BLaER1 treated with 17β-estradiol and CSF1 and Interleukin-3, amounts not matched to agents 10 nM and 100 nM (cell line): ENCODE results near the gene PRAME.

ENCODE experiments used
- H3K27ac ChIP-seq, 11 experiments: shearing (Covaris generic); formaldehyde crosslinking; 2 replicates each; pipeline ENCODE4 v1.8.1; 2022
- H3K27me3 ChIP-seq, 11 experiments: shearing (Covaris generic); formaldehyde crosslinking; 2 replicates each; pipeline ENCODE4 v1.8.1; 2022
- H3K36me3 ChIP-seq, 11 experiments: shearing (Covaris generic); formaldehyde crosslinking; 2 replicates each; pipeline ENCODE4 v1.8.1; 2022
- H3K4me1 ChIP-seq, 10 experiments: shearing (Covaris generic); formaldehyde crosslinking; 2 replicates each; pipeline ENCODE4 v1.8.1; 2022
- H3K4me2 ChIP-seq, 11 experiments: shearing (Covaris generic); formaldehyde crosslinking; 2 replicates each; pipeline ENCODE4 v1.8.1; 2022
- H3K4me3 ChIP-seq, 10 experiments: shearing (Covaris generic); formaldehyde crosslinking; 2 replicates each; pipeline ENCODE4 v1.8.1; 2022
- H3K9ac ChIP-seq, 11 experiments: shearing (Covaris generic); formaldehyde crosslinking; 2 replicates each; pipeline ENCODE4 v1.8.1; 2022
- H3K9me3 ChIP-seq, 11 experiments: shearing (Covaris generic); formaldehyde crosslinking; replicated peaks in 1 of 11; 2 replicates each; pipeline ENCODE4 v1.8.1; 2022
- H4K20me1 ChIP-seq, 11 experiments: shearing (Covaris generic); formaldehyde crosslinking; 2 replicates each; pipeline ENCODE4 v1.8.1; 2022
- Cebpa-rat ChIP-seq, 11 experiments: shearing (Covaris generic); IDR thresholded peaks; 2 replicates each; pipeline ENCODE4 v1.8.1; 2022

PRAME gene

GRCh38 chr22:22595001-22595835 lies 36.2 kb upstream of the PRAME start:
- Histone ChIP-seq H3K27ac (no peak overlapping the region), H4K20me1 (no peaks in the 10 kb centered on the region), H3K9ac (peak overlapping the region in 1 of 11 experiments; percentile 14; a peak in 1 of 22 replicates), H3K36me3 (no peaks in the 10 kb centered on the region), H3K9me3 (peaks cover 0 to 8% (median 0%) of the 10 kb centered on the region in 11 experiments; a peak in 2 of 22 replicates), H3K27me3 (no peaks in the 10 kb centered on the region), H3K4me1 (peaks cover 0 to 41% (median 32%) of the 10 kb centered on the region in 10 experiments; a peak in 18 of 20 replicates), H3K4me3 (no peak overlapping the region), H3K4me2 (no peak overlapping the region)
- no peak for TF ChIP-seq Cebpa-rat (IDR thresholded peaks at IDR 0.05)

DNA sequence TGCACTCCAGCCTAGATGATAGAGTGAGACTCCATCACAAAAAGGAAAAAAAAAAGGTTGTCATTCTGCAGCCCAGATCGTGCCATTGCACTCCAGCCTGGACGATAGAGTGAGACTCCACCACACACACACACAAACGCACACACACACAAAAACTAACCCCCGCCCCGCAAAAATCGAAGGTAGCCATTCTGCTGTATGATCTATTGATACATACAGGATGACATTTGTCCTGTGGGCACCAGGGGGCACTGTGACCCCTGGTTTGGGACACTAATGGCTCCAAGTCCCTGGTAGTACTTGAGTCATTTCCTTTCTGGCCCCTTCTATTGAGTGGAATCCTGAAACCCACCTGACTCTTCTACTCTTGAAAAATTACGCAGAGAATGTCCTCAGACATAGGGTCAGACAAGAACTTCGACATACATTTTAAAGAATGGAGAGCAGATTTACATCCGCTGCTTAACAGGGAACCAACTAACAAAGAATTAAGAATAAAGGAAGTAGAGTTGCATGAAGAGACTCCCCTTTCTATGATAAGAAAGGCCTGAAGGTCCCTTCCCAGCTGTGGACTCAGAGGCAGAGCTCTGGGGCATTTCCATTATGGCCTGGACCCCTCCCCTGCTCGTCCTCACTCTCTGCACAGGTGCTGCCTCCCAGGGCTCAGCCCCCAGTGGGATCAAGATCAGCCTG lies 35.0 kb upstream of the PRAME start:
- Histone ChIP-seq H3K27me3 (no peaks in the 10 kb centered on the region), H3K9ac (no peak overlapping the region)

GRCh38 chr22:22593250-22593649 lies 34.2 kb upstream of the PRAME start:
- Histone ChIP-seq H4K20me1 (no peaks in the 10 kb centered on the region), H3K36me3 (no peaks in the 10 kb centered on the region), H3K4me1 (peaks cover 0 to 32% (median 23%) of the 10 kb centered on the region in 10 experiments; a peak in 16 of 20 replicates), H3K4me3 (no peak overlapping the region), H3K9me3 (peaks cover 0 to 8% (median 0%) of the 10 kb centered on the region in 11 experiments; a peak in 2 of 22 replicates), H3K27ac (no peak overlapping the region), H3K9ac (no peak overlapping the region), H3K27me3 (no peaks in the 10 kb centered on the region), H3K4me2 (no peak overlapping the region)
- TF ChIP-seq Cebpa-rat (IDR thresholded peaks at IDR 0.05) = no peak

More for the DNA sequence above, 35.0 kb upstream of the PRAME start:
- Histone ChIP-seq H3K4me3 (no peak overlapping the region), H3K27ac (no peak overlapping the region), H3K4me1 (peaks cover 0 to 32% (median 23%) of the 10 kb centered on the region in 10 experiments; a peak in 18 of 20 replicates), H3K9me3 (peaks cover 0 to 8% (median 0%) of the 10 kb centered on the region in 11 experiments; a peak in 2 of 22 replicates), H4K20me1 (no peaks in the 10 kb centered on the region), H3K4me2 (peak overlapping the region in 4 of 11 experiments; percentile 6 to 33 (median 14); a peak in 4 of 22 replicates), H3K36me3 (no peaks in the 10 kb centered on the region)
- TF ChIP-seq Cebpa-rat (IDR thresholded peaks at IDR 0.05) = no peak

DNA sequence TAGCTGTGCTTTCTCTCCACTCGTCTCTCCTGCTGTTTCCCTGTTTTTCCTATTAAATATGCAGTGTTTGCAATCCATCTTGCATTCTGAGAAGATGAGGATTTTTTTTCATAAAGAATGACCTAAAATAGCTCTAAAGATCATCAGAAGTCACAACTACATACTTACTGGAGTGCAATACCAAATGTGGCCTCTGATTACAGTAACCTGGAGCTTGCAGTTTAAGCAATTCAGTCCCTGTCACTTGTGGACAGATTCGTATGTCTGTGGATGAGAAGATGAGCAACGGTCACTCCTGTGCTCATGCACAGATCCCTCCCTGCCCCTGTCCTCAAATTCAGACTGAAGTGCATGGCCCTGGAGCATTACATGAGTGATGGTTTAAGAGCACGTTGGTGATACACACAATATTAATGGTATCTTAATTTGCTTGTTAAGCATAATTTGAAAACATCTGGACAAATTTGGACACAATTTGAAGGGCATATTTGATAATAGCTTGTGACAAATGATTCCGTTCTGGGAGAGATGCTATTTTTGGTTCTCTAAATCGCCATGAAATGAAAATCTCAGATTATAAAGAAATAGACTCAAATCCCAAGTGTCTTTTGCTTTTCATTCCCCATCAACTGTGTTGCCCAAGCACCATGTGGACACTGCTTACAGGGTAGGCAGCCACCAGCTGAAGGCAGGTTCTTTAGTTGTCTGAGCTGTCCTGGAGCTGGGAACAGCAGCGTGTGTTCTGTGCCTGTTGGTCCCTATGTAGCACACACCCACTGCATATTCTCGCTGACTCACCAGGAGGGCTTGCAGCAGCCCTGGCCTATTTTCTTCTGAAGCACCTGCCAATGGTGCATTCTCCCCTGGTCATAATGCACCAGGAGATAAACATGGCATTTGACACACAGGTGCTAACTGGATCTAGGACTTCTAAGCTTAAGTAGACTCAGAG lies 32.6 kb upstream of the PRAME start:
- Histone ChIP-seq H3K9me3 (no peaks in the 10 kb centered on the region), H3K27me3 (no peaks in the 10 kb centered on the region)

DNA sequence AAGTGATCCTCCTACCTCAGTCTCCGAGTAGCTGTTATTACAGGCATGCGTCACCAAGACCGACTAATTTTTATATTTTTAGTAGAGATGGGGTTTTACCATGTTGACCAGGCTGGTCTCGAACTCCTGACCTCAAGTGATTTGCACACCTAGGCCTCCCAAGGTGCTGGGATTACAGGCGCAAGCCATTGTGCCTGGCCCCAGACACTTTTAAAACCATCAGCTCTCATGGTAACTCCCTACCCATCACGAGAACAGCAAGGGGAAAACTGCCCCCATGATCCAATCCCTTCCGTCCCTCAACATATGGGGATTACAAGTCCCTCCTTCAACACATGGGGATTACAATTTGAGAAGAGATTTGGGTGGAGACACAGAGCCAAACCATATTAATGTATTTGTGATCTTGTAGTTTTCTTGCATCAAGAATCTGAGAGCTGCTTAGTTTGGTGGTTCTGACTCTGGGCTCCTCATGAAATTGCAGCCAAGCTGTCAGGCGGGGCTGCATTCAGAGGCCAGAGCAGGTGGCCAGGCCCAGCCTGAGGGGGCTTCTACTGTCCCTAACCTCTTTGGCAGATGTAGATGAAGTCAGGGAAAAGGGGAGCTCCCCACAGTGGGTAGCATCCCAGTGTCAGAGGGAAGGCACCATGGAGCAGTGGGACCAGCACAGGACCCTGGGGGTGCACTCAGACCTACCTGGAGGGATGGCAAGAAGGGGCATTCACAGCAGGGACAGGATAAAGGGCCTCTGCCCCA lies 31.2 kb upstream of the PRAME start:
- Histone ChIP-seq H3K4me3 (no peak overlapping the region), H3K27me3 (no peaks in the 10 kb centered on the region), H3K4me2 (no peak overlapping the region), H3K9ac (no peak overlapping the region), H3K4me1 (peaks cover 0 to 47% (median 36%) of the 10 kb centered on the region in 10 experiments; a peak in 16 of 20 replicates), H3K36me3 (no peaks in the 10 kb centered on the region), H3K27ac (no peak overlapping the region), H3K9me3 (no peaks in the 10 kb centered on the region), H4K20me1 (no peaks in the 10 kb centered on the region)
- TF ChIP-seq Cebpa-rat (IDR thresholded peaks at IDR 0.05) = no peak

More for the DNA sequence above, 32.6 kb upstream of the PRAME start:
- Histone ChIP-seq H4K20me1 (no peaks in the 10 kb centered on the region), H3K4me1 (peaks cover 0 to 38% (median 27%) of the 10 kb centered on the region in 10 experiments; a peak in 16 of 20 replicates), H3K4me3 (no peak overlapping the region), H3K27ac (no peak overlapping the region), H3K36me3 (no peaks in the 10 kb centered on the region), H3K9ac (no peak overlapping the region), H3K4me2 (no peak overlapping the region)
- TF ChIP-seq Cebpa-rat (IDR thresholded peaks at IDR 0.05) = no peak

GRCh38 chr22:22588485-22589164 lies 29.6 kb upstream of the PRAME start:
- peaks cover 0 to 38% (median 25%) of the 10 kb centered on the region in 10 experiments; a peak in 15 of 20 replicates for H3K4me1 ChIP-seq
- H3K9me3 ChIP-seq = no peaks in the 10 kb centered on the region
- no peaks in the 10 kb centered on the region for H4K20me1 ChIP-seq
- no peak overlapping the region for H3K4me3 ChIP-seq
- H3K9ac ChIP-seq = no peak overlapping the region
- no peak overlapping the region for H3K27ac ChIP-seq
- H3K4me2 ChIP-seq = peak overlapping the region in 9 of 11 experiments; percentile 12 to 38 (median 27); a peak in 9 of 22 replicates
- TF ChIP-seq Cebpa-rat (IDR thresholded peaks at IDR 0.05) = no peak
- no peaks in the 10 kb centered on the region for H3K27me3 ChIP-seq
- H3K36me3 ChIP-seq = no peaks in the 10 kb centered on the region

DNA sequence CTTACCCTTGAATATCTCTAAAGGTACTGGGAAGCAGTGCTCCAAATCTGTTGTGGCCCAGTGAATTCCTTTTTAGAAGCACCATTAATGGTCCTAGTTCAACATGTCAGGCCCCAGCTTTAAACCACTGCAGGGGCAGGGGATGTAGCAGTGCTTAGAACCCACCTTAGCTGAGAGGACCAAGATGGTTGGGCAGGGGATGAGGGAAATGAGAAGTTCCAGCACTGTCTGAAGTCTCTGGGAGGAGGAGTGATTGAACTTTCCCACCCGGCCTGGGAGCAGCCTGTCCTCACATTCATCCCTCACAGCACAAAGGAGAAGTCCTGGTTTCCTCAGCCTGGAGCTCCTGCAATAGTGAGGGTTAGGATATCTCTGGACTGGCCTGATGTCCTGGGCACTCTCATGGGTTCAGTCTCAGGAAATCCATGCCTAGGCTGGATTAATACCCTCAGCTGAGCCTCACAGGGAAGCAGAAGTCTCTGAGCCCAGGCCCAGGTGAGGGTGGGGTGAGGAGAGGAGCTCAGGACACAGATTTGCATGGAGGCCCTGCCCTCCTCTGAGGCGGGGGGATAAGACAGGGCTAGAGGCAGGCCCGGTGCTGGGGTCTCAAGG lies 28.6 kb upstream of the PRAME start:
- no peak overlapping the region for H3K4me3 ChIP-seq
- no peak for TF ChIP-seq Cebpa-rat (IDR thresholded peaks at IDR 0.05)
- H3K9me3 ChIP-seq = no peaks in the 10 kb centered on the region
- H3K4me2 ChIP-seq = peak overlapping the region in 1 of 11 experiments; percentile 36; a peak in 2 of 22 replicates
- no peaks in the 10 kb centered on the region for H3K36me3 ChIP-seq
- no peak overlapping the region for H3K9ac ChIP-seq
- no peaks in the 10 kb centered on the region for H4K20me1 ChIP-seq
- no peak overlapping the region for H3K27ac ChIP-seq
- H3K4me1 ChIP-seq = peaks cover 0 to 38% (median 25%) of the 10 kb centered on the region in 10 experiments; a peak in 15 of 20 replicates
- H3K27me3 ChIP-seq = no peaks in the 10 kb centered on the region
